Stimulated activated CD4-positive, alpha-beta T cell treated with anti-CD3 and anti-CD28 coated beads, Interleukin-15, amount 100 ng/mL, for 24 hours (primary cell): ENCODE measurements around the gene LAMA2.

Experiments used
- DNase-seq: peaks from one replicate; pipeline ENCODE4 v3.0.0-alpha.2; 2020

The LAMA2 gene

DNA sequence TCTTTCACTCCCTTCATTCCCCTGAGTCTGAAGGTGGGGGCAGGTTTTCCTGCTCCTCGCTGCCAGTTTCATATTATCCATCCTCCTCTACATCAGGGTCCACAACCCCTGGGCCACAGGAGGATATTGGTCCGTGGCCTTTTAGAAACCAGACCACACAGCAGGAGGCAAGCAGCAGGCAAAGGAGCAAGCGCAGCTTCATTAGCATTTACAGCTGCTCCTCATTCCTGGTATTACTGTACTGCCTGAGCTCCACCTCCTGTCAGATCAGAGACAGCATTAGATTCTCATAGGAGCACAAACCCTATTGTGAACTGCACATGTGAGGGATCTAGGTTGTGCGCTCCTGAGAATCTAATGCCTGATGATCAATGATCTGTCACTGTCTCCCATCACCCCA is 446.7 kb downstream of the LAMA2 start:
- no peak for DNase-seq

DNA sequence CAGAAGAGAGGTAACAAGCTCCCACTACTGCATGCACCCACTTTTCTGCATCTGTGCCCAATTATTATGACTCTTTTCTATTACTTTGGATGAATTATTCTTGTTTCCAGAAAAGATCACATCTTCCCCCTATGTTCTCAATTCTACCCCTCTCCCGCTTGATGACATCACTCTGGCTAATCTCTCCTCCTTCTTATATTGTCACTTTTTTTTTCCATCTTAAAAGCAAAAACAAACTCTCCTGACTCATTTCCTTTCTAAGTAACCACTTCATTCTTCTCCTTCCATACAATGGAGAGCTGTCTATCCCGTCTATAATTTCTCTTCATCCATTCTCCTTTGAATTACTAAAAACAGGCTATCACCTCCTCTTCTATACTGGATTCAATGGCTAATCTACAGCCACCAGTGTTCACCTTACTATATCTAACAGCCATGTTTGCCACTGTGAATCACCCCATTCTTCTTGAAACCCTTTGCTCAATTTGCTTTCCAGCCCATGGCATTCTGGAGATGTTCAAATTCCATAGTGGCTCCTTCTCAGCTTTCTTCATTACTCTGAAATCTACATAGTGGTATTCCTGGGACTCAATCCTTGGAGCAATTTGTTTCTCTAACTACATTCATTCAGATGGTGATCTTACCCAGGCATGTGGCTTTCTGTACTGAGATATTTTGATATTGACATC is 448.7 kb downstream of the LAMA2 start:
- DNase-seq, result no peak

DNA sequence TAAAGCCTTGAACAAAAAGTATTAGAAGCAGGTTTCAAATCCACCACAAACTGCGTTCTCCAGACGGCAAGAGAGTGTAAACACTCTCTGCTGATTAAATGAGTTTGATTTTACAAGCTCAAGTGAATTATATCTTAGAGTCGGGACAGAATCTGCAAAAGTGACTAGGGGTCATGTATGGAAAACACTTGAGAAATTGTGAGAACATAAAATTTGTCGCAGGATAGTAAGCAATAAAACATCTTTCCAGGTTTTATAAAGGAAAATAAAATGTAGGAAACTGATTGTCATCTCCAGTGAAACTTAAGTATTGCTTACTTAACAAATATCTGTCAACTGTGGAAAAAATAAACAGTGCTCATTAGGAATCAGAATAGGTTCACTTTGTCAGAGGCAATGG is 452.9 kb downstream of the LAMA2 start:
- no peak for DNase-seq

DNA sequence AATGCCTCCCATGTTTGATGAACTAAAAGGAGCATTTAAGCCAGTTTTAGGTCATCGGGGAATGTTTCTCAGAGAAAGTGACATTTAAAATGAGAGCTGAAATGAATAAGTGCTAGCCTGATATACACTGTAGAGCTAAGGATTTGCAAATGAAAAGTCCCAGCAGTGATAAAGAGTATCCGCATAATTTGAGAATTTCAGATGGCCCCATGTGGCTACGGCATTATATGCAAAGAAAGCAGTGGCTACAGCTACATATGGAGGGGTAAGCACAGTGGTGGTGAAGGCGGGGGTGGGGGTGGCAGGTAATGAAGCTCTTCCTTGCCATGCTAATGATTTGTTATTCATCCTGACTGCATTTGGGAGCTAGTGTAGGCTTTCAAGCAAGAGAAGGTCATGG is 455.7 kb downstream of the LAMA2 start:
- DNase-seq, result no peak

DNA sequence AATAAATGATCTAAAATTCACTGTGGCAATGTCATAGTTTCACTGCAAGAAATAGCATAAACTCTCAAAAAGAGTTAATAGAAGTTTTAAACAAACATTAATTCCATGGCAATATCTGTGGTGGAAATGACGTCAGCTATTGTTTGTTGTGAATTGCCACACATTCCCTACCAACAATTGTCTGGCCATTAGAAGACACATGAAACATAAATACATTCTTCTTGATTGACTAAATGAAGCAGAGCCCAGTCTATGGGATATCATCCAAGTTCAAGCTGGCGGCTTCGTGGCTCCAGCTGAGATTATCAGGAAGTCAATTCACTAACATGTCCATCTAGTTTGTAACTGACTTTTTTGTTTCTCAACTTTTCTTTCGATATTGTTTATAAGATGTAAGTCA is 458.0 kb downstream of the LAMA2 start:
- no peak for DNase-seq

DNA sequence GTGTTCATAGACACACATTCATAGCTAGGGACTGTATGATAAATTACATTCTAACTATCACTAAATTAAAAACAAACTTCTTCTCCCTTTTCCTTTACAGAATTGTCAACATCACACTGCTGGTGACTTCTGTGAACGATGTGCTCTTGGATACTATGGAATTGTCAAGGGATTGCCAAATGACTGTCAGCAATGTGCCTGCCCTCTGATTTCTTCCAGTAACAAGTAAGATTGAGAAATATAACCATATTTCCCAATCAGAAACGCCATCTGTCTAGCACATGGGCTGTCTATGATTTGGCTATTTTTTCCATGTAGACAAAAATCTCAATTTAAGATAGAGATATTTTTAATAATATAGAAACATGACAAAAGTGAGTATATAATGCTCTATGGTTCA is 459.3 kb downstream of the LAMA2 start:
- no peak for DNase-seq

DNA sequence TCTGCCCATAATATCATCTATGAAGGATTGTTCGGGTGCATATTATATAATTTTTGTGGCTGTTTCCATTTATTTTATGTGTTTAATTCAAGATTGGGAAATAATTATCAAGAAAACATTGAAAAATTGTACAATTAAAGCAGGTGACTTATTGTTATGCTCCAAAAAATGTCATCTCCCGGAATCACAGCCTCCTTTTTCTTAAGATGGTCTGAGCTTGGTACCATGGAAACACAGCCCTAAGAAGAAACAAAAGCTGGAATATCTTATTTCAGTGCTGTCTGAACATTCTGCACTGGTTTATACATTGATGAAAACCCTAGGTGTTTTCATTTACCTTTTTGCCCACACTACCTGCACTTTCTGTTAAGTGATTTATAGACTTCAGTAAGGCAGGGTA is 459.9 kb downstream of the LAMA2 start:
- DNase-seq, result no peak

DNA sequence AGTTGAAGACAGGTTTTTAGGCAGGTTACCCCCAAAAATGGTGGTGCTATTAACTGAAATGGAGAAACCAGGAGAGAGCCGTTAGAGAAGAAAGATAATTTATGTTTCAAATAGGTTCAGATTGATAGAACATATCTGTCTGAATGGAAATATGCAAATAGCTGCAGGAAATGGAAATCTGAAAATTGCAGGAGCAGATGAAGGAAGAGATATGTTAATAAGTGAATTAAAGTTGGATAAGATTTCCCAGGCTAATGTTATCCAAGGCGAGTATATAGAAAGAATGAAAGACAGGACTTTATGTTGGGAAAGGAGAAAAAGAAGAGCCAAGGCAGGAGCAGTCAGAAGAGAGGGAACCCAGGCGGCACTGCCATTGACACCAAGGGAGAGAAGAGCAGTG is 461.4 kb downstream of the LAMA2 start:
- DNase-seq, result no peak

DNA sequence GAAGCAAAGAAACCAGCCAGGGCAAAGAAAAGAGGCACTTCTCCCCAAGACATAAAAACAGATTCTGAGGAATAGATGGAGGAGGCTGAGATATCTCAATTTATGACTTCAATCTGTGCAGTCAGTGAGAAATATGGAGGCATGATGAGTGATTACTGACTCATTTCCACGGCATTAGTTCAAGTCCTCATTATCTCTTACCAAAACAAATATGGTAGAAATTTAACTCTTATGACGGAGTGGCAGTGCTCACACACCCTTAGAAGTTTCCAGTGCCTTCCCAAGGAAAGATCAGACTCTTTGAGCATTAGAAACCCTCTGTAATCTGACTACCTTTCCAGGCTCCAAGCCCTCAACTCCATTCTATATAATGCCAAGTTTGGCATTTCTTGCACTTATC is 463.0 kb downstream of the LAMA2 start:
- no peak for DNase-seq

DNA sequence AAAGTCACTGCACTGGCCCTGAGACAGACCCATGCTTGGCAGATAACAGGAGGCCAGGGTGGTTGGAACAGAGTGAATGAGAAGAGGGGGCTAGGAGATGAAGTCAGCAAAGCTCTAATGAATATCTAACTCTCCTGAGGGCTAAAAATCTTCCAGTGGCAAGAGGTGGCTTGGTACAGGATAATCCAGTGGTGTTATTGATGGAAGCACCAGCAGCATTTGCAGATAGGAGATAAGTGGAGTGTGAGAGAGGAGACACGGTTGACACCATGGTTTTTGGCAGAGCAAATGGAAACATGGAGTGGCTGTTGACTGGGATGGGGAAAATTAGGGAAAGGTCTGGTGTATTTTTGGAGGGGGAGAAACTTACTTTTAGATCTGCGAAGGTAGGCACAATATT is 464.0 kb downstream of the LAMA2 start:
- no peak for DNase-seq

DNA sequence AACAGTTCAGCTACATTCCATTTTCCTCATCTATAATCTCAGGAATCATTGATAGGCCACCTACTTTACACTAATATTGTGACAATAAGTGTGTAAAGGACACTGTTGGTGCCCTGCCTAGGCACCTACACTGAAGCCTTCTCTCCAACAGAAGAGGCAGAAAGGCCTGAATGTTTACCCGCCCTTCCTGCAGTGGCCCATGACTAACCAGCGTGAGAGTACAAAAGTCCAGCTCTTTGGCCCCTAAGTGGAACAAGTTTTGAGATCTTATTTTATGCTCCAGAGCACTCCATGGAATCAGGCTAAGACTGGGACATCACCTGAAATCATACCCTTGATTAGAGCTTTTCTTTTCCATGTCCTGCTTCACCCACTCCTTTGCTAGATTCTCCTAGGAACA is 467.3 kb downstream of the LAMA2 start:
- no peak for DNase-seq

DNA sequence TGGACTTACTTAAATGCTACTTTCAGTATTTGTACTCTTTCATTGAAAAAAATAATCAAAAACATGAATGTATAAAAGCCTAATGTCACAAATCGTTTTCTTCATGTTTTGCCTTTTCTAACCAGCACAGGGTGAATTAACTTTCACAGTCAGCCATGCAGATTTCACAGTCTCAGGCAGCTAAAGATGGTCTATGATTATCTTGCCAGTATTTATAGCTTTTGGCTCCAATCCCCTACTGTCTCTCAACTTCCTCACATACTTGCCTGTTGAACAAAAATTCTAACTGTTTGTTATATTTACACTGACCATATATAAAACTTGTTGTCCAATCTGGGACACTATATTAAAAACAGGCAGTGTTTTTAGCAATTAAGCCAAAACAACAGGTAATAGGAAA is 468.9 kb downstream of the LAMA2 start:
- DNase-seq, result no peak

DNA sequence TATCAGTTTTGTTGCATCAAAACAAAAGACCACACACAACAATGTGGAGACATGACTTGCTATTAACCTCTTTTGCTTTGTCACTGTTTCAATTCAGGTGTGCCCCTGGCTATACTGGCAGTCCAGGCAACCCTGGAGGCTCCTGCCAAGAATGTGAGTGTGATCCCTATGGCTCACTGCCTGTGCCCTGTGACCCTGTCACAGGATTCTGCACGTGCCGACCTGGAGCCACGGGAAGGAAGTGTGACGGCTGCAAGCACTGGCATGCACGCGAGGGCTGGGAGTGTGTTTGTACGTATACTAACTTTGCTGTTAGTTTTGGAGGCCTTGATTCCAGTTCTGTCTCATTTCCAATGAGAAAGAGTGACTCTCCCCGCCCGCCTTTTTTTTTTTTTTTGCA is 470.1 kb downstream of the LAMA2 start:
- DNase-seq, result no peak

DNA sequence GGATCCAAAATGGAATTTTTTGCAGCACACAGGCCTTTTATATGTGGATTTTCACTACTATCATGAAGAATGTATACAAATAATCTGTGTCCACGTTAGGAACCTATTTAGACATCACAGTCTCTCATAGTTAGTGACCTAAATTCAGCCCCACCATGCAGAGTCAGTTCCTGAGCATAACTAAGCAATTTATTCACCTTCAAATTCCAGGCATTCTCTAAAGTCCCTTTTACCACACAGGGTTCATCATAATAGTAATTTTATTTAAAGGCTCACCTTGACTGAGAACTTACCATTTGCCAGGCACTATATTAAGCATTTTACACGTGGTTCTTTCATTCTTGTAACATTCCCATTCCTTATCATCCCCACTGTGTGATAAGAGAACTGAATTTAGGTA is 473.2 kb downstream of the LAMA2 start:
- no peak for DNase-seq

DNA sequence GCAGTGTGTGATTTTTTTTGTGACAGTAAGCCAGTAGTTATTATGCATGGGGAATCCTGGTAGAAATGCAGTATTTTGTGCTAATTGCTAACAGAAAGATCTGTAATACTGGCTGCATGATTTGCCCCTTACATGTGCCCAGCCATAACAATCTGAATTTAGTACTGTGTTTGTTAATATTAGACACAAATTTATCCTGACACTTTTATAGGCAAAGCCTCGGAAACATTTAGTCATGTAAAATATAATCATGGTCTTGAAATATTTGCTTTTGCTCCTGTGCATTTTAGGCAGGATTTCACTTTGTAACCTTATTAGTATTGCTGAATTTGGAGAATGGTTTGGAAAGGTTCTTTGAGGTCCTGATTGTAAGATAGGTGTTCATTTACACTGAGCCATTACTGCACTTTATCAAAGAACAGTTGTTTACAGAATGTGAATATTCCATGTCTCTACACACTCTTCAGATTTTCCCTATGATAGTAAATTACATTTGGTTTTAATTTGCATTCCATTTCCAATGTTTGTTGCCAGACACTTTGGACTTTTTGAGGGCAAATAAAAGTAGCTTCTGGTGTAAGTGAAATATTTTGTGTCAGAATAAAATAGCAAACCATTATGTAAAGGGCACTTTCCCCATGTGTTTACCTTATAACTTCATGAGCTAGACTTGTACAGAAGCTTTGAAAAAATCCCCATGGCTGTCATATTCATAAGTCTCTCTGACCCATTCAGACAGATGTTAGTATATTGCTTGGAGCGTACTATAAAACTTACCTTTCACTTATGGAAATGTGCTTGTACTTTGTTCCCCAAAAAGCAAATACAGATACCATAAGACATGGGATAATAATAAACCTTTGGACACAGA is 477.1 kb downstream of the LAMA2 start:
- DNase-seq, result no peak

DNA sequence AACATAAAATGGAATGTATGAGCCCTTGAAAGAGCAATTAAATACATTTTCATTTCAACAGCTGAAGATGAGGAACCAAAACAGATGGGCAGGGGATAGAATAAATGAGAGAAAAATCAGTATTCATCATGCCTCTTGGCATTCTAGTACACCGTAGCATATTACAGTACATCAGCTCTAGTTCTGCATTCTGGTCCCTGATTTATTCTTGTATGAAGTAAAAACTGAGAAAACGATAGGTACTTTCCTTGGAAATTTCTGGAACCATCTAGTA is 477.7 kb downstream of the LAMA2 start:
- DNase-seq, result no peak

DNA sequence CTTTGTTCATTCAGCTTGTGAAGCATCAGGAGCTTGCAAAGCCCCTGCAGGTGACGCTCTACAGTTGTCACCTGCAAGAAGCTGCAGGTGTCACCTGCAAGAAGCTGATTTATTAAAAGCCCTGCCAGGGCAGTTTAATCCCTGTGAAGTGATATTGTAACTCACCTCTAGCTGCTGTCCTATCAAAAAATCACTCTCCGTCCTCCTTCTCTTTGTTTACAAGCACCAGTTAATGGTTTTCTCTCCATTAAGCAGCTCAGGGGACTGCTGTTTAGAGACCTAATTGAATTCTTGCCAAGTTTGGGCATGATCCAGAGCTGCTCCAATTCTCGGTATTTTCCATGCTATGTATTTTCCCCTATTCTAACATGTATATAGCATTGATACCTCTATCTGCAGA is 481.1 kb downstream of the LAMA2 start:
- no peak for DNase-seq

DNA sequence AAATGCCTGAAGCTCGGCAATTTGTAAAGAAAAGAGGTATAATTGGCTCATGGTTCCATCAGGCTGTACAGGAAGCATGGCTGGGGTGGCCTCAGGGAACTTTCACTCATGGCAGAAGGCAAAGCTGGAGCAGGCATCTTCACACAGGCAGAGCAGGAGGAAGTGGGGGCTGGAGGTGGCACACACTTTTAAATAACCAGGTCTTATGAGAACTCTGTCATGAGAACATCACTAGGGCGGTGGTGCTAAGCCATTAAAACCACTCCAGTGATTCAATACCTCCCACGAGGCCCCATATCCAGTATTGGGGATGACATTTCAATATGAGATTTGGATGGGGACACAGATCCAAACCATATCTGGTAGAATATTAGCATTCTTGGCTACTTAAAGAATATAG is 481.8 kb downstream of the LAMA2 start:
- DNase-seq, result no peak

DNA sequence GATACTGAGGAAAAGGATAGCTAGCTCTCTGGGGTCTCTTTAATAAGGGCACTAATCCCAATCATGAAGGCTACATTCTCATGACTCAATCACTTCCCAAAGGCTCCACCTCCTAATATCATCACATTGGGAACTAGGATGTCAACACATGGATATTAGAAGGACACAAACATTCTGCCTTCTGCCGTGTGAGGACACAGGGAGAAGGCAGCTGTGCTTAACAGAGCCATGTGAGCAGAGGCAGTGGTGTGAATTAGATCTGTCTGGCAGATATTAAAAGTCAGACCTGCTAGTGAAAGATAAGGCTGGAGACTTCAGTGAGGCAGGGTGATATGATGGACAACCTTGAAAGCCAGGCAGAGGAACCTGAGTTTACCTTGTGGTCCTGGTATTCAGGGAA is 485.1 kb downstream of the LAMA2 start:
- no peak for DNase-seq

DNA sequence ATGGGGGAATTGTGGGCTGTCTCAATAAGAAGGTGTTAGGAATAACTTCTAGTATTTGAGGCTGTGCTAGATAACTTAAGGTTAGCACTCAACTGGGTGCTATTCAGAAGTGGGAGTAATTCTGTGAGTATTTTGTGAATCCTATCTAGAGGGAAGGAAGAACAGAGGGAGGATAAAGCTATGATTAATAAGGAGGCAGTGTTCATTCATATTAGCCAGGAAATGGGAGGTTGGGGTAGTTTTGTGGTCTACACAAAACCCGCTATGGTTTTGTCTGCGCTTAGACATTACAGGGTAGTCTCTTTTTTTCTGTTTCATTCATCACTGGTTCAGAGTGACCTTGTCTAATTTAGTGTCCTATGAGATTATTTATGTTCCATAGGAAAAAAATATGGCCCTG is 486.0 kb downstream of the LAMA2 start:
- no peak for DNase-seq

DNA sequence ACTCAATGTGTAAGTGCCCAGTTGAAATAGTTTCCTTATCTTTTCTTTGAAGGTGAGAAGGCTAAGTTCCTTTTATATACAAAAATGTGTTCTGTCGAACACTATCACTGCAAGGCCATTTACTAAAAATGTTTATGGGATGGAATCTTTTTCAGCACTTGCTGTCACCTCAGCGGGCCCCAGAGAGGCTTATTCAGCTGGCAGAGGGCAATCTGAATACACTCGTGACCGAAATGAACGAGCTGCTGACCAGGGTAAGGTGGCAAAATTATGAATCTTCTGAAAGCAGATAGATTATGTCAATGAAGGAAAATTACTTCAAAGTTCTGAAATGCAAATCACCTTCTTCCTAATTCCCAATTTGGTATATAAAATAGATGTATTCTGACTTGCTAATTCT is 486.8 kb downstream of the LAMA2 start:
- no peak for DNase-seq

DNA sequence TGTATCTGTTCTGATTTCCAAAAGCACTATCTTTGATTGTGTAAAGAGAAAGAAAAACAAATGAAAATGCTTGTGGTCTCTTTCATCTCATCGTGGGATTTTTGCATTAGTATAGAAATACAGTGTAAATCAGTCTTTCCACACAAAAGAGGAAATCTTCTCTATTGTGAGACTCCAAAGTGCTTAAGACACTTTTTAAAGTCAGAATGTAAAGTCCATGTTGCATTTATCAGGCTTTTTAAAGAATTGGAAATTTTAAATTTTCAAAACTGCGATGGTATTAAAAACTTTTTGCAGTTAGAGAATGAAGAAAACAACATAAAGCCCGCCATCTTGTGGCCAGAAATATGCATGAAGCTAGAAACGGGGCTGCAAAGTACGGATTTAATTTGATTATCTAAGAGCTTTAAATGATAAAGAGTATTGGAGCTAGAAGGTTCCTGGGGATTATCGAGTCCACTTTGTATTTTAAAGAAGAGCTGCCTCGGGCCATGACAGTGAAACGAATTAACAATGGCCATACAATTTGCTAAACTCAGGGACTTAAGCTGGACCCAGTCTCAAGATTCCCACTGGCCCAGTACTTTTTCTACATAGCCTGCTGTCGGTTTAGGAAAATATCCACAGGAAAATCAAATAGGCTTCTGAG is 487.5 kb downstream of the LAMA2 start:
- peak; percentile 60 for DNase-seq

DNA sequence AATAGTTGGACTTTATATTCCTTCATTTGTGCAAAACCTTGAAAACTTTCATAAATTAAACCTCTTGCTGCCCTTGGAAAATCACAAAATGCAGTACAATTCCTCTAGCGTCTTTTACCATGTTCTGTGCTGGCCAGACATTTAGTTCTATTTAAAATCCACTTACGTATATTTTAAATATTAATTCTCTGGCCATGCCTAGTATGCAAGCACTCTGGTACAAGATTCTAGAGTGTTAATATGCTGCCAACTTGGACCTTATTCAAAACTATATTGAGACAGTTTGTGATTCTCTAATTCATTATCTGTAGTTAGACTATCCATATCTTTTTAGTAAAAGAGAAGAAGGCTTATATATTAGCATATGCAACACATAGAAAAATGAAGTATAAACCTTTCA is 498.9 kb downstream of the LAMA2 start:
- DNase-seq, result no peak

DNA sequence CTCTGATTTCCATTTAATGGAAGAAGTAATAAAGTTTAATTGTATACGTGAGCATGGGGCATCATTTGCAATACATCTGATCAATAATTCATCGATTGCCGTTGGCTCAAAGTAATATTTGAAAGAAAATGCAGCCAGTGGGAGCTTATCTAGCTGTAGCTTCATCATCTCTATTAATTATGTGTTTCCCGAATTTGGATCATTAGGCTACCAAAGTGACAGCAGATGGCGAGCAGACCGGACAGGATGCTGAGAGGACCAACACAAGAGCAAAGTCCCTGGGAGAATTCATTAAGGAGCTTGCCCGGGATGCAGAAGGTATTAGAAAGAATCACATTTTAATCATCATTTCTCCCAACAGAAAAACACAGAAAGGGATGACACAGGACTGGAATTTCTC is 500.0 kb downstream of the LAMA2 start:
- no peak for DNase-seq

DNA sequence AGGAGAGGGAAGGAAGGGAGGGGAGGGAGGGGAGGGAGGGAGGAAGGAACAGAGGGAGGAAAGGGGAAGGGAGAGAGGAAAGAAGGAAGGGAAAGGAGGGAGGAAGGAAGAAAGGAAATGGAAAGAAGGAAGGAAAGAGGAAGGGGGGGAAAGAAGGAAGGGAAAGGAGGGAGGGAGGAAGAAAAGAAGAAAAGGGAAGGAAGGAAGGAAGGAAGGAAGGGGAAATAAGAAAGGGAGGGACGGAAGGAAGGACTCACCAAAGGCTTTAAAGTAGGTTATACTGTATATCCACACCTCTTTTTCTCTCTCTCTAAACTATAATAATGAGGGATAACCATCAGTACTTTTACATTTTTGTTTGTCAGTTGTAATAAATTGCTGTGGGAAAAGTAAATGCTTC is 502.2 kb downstream of the LAMA2 start:
- DNase-seq, result no peak
